OCI-LY3 (cell line): ENCODE measurements around the gene CDHR2.

Experiments used
- H2AFZ ChIP-seq: fragments of 200-600, 300-600 bp; shearing (Covaris generic); 2 replicates; pipeline ENCODE4 v1.6.0; 2014; ENCODE audit warnings: antibody characterized with exemption, low read depth, low read length
- H3K27ac ChIP-seq: fragments of 200-600, 300-600 bp; sonication (generic); 2 replicates; pipeline ENCODE4 v1.5.1; 2014; ENCODE audit warnings: mild to moderate bottlenecking, low read length, moderate library complexity, mixed read lengths
- H3K27me3 ChIP-seq: fragments of 200-600, 300-600 bp; sonication (generic); 2 replicates; pipeline ENCODE4 v1.6.1; 2014; ENCODE audit warnings: low read depth, low read length, mixed read lengths
- H3K36me3 ChIP-seq: fragments of 200-600, 300-600 bp; sonication (generic); replicated peaks from 2 replicates; pipeline ENCODE3; 2014; ENCODE audit warnings: low read depth, low read length, mixed read lengths
- H3K4me1 ChIP-seq: fragments of 300-600, 200-600 bp; sonication (generic); 2 replicates; pipeline ENCODE4 v1.6.1; 2014; ENCODE audit warnings: low read length, mixed read lengths
- H3K4me2 ChIP-seq: fragments of 200-600, 300-600 bp; sonication (generic); 2 replicates; pipeline ENCODE4 v1.6.1; 2014; ENCODE audit warnings: low read length, mixed read lengths
- H3K4me3 ChIP-seq: fragments of 300-600, 200-600 bp; sonication (generic); 2 replicates; pipeline ENCODE4 v1.5.1; 2014; ENCODE audit warnings: antibody characterized with exemption, mild to moderate bottlenecking, low read length, moderate library complexity
- H3K79me2 ChIP-seq: fragments of 300-600, 200-600 bp; shearing (Covaris generic); 2 replicates; pipeline ENCODE4 v1.6.1; 2014; ENCODE audit warnings: mild to moderate bottlenecking, low read length, mixed read lengths
- H3K9ac ChIP-seq: fragments of 300-600, 200-600 bp; shearing (Covaris generic); 2 replicates; pipeline ENCODE4 v1.6.0; 2014; ENCODE audit warnings: mild to moderate bottlenecking, low read length, moderate library complexity
- H3K9me3 ChIP-seq: fragments of 200-600, 300-600 bp; shearing (Covaris generic); 2 replicates; pipeline ENCODE4 v1.6.1; 2014; ENCODE audit warnings: low read length, mixed read lengths; ENCODE audit not compliant: insufficient read depth
- H4K20me1 ChIP-seq: fragments of 200-600, 300-600 bp; sonication (generic); 2 replicates; pipeline ENCODE4 v1.6.1; 2016; ENCODE audit warnings: low read length, mixed read lengths; ENCODE audit not compliant: insufficient read depth
- EZH2phosphoT487 ChIP-seq: fragments of 200-600 bp; shearing (Covaris generic); IDR thresholded peaks from 2 replicates; pipeline ENCODE4 v1.6.1; 2018; ENCODE audit warnings: antibody characterized with exemption, mixed run types, low read depth
- TF ChIP-seq, protein P1 (sequence below): fragments of 200-600, 300-600 bp; sonication (generic); IDR thresholded peaks from 2 replicates; pipeline ENCODE4 v1.5.1; 2014; ENCODE audit warnings: antibody characterized with exemption, low read length, low read depth

CDHR2 gene

GRCh38 chr5:176624938-176625337 lies 75.8 kb downstream of the CDHR2 start:
- H3K4me3 ChIP-seq = no peak overlapping the region
- H3K27me3 ChIP-seq = peaks cover 34% of the 10 kb centered on the region
- H3K9me3 ChIP-seq = no peaks in the 10 kb centered on the region
- no peaks in the 10 kb centered on the region for H3K79me2 ChIP-seq
- TF ChIP-seq EZH2phosphoT487 = no peak
- TF ChIP-seq, protein P1, sequence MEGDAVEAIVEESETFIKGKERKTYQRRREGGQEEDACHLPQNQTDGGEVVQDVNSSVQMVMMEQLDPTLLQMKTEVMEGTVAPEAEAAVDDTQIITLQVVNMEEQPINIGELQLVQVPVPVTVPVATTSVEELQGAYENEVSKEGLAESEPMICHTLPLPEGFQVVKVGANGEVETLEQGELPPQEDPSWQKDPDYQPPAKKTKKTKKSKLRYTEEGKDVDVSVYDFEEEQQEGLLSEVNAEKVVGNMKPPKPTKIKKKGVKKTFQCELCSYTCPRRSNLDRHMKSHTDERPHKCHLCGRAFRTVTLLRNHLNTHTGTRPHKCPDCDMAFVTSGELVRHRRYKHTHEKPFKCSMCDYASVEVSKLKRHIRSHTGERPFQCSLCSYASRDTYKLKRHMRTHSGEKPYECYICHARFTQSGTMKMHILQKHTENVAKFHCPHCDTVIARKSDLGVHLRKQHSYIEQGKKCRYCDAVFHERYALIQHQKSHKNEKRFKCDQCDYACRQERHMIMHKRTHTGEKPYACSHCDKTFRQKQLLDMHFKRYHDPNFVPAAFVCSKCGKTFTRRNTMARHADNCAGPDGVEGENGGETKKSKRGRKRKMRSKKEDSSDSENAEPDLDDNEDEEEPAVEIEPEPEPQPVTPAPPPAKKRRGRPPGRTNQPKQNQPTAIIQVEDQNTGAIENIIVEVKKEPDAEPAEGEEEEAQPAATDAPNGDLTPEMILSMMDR = no peak
- no peaks in the 10 kb centered on the region for H3K4me1 ChIP-seq
- no peaks in the 10 kb centered on the region for H3K36me3 ChIP-seq
- no peak overlapping the region for H3K4me2 ChIP-seq
- H4K20me1 ChIP-seq = no peaks in the 10 kb centered on the region
- H3K9ac ChIP-seq = no peak overlapping the region
- no peak overlapping the region for H2AFZ ChIP-seq
- H3K27ac ChIP-seq = no peak overlapping the region

DNA sequence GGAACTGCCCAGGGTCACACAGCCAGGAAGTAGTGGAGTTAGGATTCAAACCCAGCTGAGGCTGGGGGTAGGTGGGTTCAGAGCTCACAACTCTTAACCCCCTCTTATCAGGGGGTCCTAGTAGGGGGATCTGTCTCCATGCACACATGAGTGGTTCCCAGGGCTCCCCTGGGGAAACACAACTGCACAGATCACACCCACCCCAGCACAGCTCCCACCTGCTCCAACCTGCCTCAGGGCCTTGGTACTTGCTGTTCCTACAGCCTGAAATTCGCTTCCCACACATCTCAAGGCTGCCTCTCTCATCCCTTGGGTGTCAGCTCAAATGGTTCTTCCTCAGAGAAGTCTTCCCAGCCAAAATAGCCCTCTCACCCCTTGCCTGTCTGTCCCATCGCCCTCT lies 76.4 kb downstream of the CDHR2 start:
- Histone ChIP-seq H3K27ac (no peak overlapping the region), H3K79me2 (no peaks in the 10 kb centered on the region), H3K4me1 (no peaks in the 10 kb centered on the region), H3K27me3 (peaks cover 38% of the 10 kb centered on the region), H3K4me2 (no peak overlapping the region), H3K36me3 (no peaks in the 10 kb centered on the region), H2AFZ (no peak overlapping the region), H4K20me1 (no peaks in the 10 kb centered on the region), H3K9ac (no peak overlapping the region), H3K9me3 (no peaks in the 10 kb centered on the region), H3K4me3 (no peak overlapping the region)
- no peak for TF ChIP-seq EZH2phosphoT487
- TF ChIP-seq, protein P1 = no peak

GRCh38 chr5:176625966-176626875 lies 77.1 kb downstream of the CDHR2 start:
- H3K9ac ChIP-seq = no peak overlapping the region
- H3K4me2 ChIP-seq = no peak overlapping the region
- TF ChIP-seq EZH2phosphoT487 = no peak
- TF ChIP-seq, protein P1 = no peak
- H3K4me1 ChIP-seq = peaks cover 4% of the 10 kb centered on the region; the same call in 1 of the 2 replicates
- no peak overlapping the region for H3K27ac ChIP-seq
- H3K9me3 ChIP-seq = no peaks in the 10 kb centered on the region
- no peaks in the 10 kb centered on the region for H3K79me2 ChIP-seq
- H3K36me3 ChIP-seq = no peaks in the 10 kb centered on the region
- H3K4me3 ChIP-seq = no peak overlapping the region
- H3K27me3 ChIP-seq = peaks cover 45% of the 10 kb centered on the region
- no peaks in the 10 kb centered on the region for H4K20me1 ChIP-seq
- H2AFZ ChIP-seq = no peak overlapping the region

- Histone ChIP-seq H3K36me3 (no peaks in the 10 kb centered on the region), H3K4me3 (no peak overlapping the region), H3K4me1 (peaks cover 4% of the 10 kb centered on the region; the same call in 1 of the 2 replicates), H3K27ac (no peak overlapping the region), H3K9ac (no peak overlapping the region), H3K9me3 (no peaks in the 10 kb centered on the region), H4K20me1 (no peaks in the 10 kb centered on the region), H3K4me2 (no peak overlapping the region), H3K27me3 (peaks cover 51% of the 10 kb centered on the region), H3K79me2 (no peaks in the 10 kb centered on the region), H2AFZ (no peak overlapping the region)
- TF ChIP-seq EZH2phosphoT487 = no peak
- TF ChIP-seq, protein P1 = no peak
Observed at GRCh38 chr5:176626876-176627236, 77.7 kb downstream of the CDHR2 start.
